ENCODE data around the gene ASCL1. TPM values are rescaled to one million over a fixed set of nuclear protein-coding genes. Genes with fewer than 3 reads are reported as not detected.

ASCL1 gene
- total RNA-seq, 2 experiments from 2014 or later: not detected

DNA sequence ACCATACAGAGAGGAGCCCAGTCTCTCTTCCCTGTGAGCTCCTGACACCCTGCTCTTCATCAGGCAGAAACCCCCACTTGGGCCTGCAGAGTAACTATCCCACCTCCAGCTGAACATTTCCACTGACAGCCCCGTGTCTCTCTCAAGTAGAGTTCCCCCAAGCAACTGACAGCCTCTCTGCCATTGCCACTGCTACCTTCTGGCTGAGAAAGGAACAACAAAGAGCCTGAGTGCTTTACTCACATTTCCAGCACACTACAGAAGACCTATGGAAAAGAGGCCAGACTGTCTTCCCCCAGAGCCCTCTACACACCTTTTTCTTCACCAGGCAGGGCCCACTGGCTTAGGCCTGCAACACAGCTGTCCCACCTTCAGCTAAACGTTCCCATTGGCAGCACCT lies 18.4 kb upstream of the ASCL1 start:
- Histone ChIP-seq H3K36me3 (ENCODE audit: insufficient read depth, low read length) (no peaks in the 10 kb centered on the region), H2AFZ (ENCODE audit: low read length) (no peak overlapping the region), H3K9me2 (ENCODE audit: insufficient read depth, low read length) (no peaks in the 10 kb centered on the region), H4K20me1 (ENCODE audit: insufficient read depth, low read length) (no peaks in the 10 kb centered on the region), H3K4me2 (ENCODE audit: low read length) (no peak overlapping the region), H3K79me2 (ENCODE audit: insufficient read depth, low read depth, low read length) (no peaks in the 10 kb centered on the region), H3K4me3 (ENCODE audit: low read depth, low read length, poor library complexity, severe bottlenecking) (no peak overlapping the region), H3K27ac (ENCODE audit: low read depth, low read length, poor library complexity, severe bottlenecking) (no peak overlapping the region), H3K9me3 (ENCODE audit: low read length) (no peaks in the 10 kb centered on the region), H3K4me1 (ENCODE audit: insufficient read depth, low read length, poor library complexity, severe bottlenecking) (no peaks in the 10 kb centered on the region)
- intact Hi-C loops (cut with micrococcal nuclease; ENCODE audit: unreplicated experiment): no loop called here
- ChIA-PET CTCF (ENCODE audit: unreplicated experiment) (interaction anchor here (0.9 kb wide), 1 partner anchor 56 kb away, joined by 3 read pairs; no protein-coding TSS in a partner anchor), POLR2A (no interaction called here)
- no peak for DNase-seq (ENCODE audit: low spot score)
- TF ChIP-seq, protein P1, sequence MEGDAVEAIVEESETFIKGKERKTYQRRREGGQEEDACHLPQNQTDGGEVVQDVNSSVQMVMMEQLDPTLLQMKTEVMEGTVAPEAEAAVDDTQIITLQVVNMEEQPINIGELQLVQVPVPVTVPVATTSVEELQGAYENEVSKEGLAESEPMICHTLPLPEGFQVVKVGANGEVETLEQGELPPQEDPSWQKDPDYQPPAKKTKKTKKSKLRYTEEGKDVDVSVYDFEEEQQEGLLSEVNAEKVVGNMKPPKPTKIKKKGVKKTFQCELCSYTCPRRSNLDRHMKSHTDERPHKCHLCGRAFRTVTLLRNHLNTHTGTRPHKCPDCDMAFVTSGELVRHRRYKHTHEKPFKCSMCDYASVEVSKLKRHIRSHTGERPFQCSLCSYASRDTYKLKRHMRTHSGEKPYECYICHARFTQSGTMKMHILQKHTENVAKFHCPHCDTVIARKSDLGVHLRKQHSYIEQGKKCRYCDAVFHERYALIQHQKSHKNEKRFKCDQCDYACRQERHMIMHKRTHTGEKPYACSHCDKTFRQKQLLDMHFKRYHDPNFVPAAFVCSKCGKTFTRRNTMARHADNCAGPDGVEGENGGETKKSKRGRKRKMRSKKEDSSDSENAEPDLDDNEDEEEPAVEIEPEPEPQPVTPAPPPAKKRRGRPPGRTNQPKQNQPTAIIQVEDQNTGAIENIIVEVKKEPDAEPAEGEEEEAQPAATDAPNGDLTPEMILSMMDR (conservative IDR thresholded peaks at IDR 0.05; ENCODE audit: low read length): no peak
- TF ChIP-seq EZH2phosphoT487 (IDR thresholded peaks at IDR 0.05; ENCODE audit: borderline replicate concordance, low read depth, low read length): no peak
- no TSS peak for BruUV-seq (replicated peaks)

DNA sequence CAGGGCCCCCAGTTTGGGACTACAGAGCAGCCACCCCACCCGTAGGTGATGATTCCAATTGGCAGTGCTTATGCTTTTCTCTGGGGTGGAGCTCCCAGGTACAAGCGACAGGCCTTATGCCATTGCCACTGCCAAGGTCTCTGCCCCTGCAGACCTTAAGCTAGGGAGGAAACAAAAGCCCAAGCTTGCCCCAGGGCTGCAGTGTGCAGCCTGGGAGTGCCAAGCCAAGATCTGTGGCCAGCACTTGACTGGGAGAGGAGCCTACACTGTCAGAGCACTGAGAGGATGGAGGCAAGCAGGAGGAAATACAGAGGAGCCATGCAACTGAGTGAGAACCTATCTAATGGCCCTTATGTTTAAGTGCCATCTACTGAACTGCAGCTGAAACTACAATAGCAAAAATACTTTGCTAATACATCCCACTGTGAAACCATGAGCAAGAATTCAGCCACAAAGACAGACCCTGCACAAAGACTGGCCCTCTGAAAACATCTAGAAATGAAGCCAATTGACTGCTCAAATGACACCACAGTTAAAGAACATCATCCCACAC lies 17.7 kb upstream of the ASCL1 start:
- BruUV-seq (replicated peaks): no TSS peak
- Histone ChIP-seq H3K4me3 (ENCODE audit: low read depth, low read length, poor library complexity, severe bottlenecking) (no peak overlapping the region), H3K4me1 (ENCODE audit: insufficient read depth, low read length, poor library complexity, severe bottlenecking) (no peaks in the 10 kb centered on the region), H3K36me3 (ENCODE audit: insufficient read depth, low read length) (no peaks in the 10 kb centered on the region), H3K79me2 (ENCODE audit: insufficient read depth, low read depth, low read length) (no peaks in the 10 kb centered on the region), H3K9me2 (ENCODE audit: insufficient read depth, low read length) (no peaks in the 10 kb centered on the region), H4K20me1 (ENCODE audit: insufficient read depth, low read length) (no peaks in the 10 kb centered on the region), H3K9me3 (ENCODE audit: low read length) (no peaks in the 10 kb centered on the region), H3K4me2 (ENCODE audit: low read length) (no peak overlapping the region), H2AFZ (ENCODE audit: low read length) (no peak overlapping the region), H3K27ac (ENCODE audit: low read depth, low read length, poor library complexity, severe bottlenecking) (no peak overlapping the region)
- no peak for DNase-seq (ENCODE audit: low spot score)
- intact Hi-C loops (cut with micrococcal nuclease; ENCODE audit: unreplicated experiment): no loop called here
- TF ChIP-seq, protein P1 (conservative IDR thresholded peaks at IDR 0.05; ENCODE audit: low read length): 0 out of 2 replicates have a peak, but pooled peaks have one; percentile 29
- no peak for TF ChIP-seq EZH2phosphoT487 (IDR thresholded peaks at IDR 0.05; ENCODE audit: borderline replicate concordance, low read depth, low read length)
- ChIA-PET POLR2A (no interaction called here), CTCF (ENCODE audit: unreplicated experiment) (interaction anchor here (0.9 kb wide), 1 partner anchor 57 kb away, joined by 3 read pairs; no protein-coding TSS in a partner anchor)

DNA sequence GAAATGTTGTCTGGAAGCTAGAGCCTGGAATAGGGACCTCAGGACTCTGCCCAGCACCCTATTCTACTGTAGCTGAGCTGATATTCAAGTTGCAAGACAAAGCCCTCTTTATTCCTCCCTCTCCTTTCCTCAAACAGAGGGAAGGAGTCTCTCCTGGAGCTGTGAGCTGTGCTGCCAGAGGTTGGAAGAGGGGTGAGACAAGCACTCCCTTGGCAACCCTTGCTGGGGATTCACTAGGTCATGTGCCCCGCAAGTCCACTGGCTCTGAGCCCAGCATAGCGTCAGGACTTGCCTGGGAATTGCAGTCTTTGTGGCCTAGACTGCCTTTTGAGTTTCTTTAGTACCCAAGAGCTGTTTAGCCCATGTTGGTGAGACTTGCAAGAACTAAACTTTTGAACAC lies 11.4 kb upstream of the ASCL1 start:
- CTCF ChIA-PET (ENCODE audit: unreplicated experiment): no interaction called here

More for the DNA sequence above, 11.4 kb upstream of the ASCL1 start:
- no peak for TF ChIP-seq EZH2phosphoT487 (IDR thresholded peaks at IDR 0.05; ENCODE audit: borderline replicate concordance, low read depth, low read length)
- TF ChIP-seq, protein P1 (conservative IDR thresholded peaks at IDR 0.05; ENCODE audit: low read length): no peak
- no peak overlapping the region for H3K4me2 ChIP-seq (ENCODE audit: low read length)
- H3K4me3 ChIP-seq (ENCODE audit: low read depth, low read length, poor library complexity, severe bottlenecking): no peak overlapping the region
- no peaks in the 10 kb centered on the region for H3K9me2 ChIP-seq (ENCODE audit: insufficient read depth, low read length)
- no peaks in the 10 kb centered on the region for H3K36me3 ChIP-seq (ENCODE audit: insufficient read depth, low read length)
- intact Hi-C loops (cut with micrococcal nuclease; ENCODE audit: unreplicated experiment): no loop called here
- no peaks in the 10 kb centered on the region for H3K9me3 ChIP-seq (ENCODE audit: low read length)
- no peak overlapping the region for H3K27ac ChIP-seq (ENCODE audit: low read depth, low read length, poor library complexity, severe bottlenecking)
- H2AFZ ChIP-seq (ENCODE audit: low read length): no peak overlapping the region
- no peaks in the 10 kb centered on the region for H3K79me2 ChIP-seq (ENCODE audit: insufficient read depth, low read depth, low read length)
- no peaks in the 10 kb centered on the region for H3K4me1 ChIP-seq (ENCODE audit: insufficient read depth, low read length, poor library complexity, severe bottlenecking)
- POLR2A ChIA-PET: no interaction called here
- H4K20me1 ChIP-seq (ENCODE audit: insufficient read depth, low read length): no peaks in the 10 kb centered on the region
- no TSS peak for BruUV-seq (replicated peaks)
- DNase-seq (ENCODE audit: low spot score): no peak

Data from OCI-LY7 (cell line).